Cerebellar cortex (tissue), 1 donor: ENCODE data around the gene KATNB1.

ENCODE experiments used
- DNase-seq: peaks from one replicate; pipeline ENCODE4 v3.0.0-alpha.2; 2015; ENCODE audit warnings: low spot score

Gene KATNB1

GRCh38 chr16:57756424-57757325 lies 21.1 kb downstream of the KATNB1 start:
- no peak for DNase-seq

GRCh38 chr16:57757326-57757786 lies 21.8 kb downstream of the KATNB1 start:
- peak; percentile 77 for DNase-seq

- DNase-seq, result no peak
Observed at GRCh38 chr16:57757883-57758282, 22.3 kb downstream of the KATNB1 start.

GRCh38 chr16:57758331-57759117 lies 23.0 kb downstream of the KATNB1 start:
- DNase-seq, result no peak

GRCh38 chr16:57759131-57759530 lies 23.6 kb downstream of the KATNB1 start:
- DNase-seq, result no peak

- DNase-seq, result no peak
Observed at GRCh38 chr16:57759541-57760356, 24.2 kb downstream of the KATNB1 start.

GRCh38 chr16:57760357-57761160 lies 25.0 kb downstream of the KATNB1 start:
- DNase-seq, result no peak

- DNase-seq, result no peak
Observed at GRCh38 chr16:57761301-57761700, 25.7 kb downstream of the KATNB1 start.

GRCh38 chr16:57761957-57762356 lies 26.4 kb downstream of the KATNB1 start:
- no peak for DNase-seq

GRCh38 chr16:57762365-57763040 lies 26.9 kb downstream of the KATNB1 start:
- no peak for DNase-seq

- no peak for DNase-seq
Observed at GRCh38 chr16:57763285-57764005, 27.9 kb downstream of the KATNB1 start.

- DNase-seq, result no peak
Observed at GRCh38 chr16:57764006-57764340, 28.4 kb downstream of the KATNB1 start.

- peak; percentile 51 for DNase-seq
Observed at GRCh38 chr16:57764341-57765159, 29.0 kb downstream of the KATNB1 start.

- DNase-seq, result no peak
Observed at GRCh38 chr16:57765160-57765728, 29.7 kb downstream of the KATNB1 start.

GRCh38 chr16:57766714-57767348 lies 31.3 kb downstream of the KATNB1 start:
- no peak for DNase-seq

GRCh38 chr16:57769541-57770145 lies 34.1 kb downstream of the KATNB1 start:
- no peak for DNase-seq

GRCh38 chr16:57770361-57770760 lies 34.8 kb downstream of the KATNB1 start:
- no peak for DNase-seq
